Measurements from ENCODE around the gene LIN28A. TPM values are rescaled to one million over a fixed set of nuclear protein-coding genes. Genes with fewer than 3 reads are reported as not detected.

LIN28A gene
- total and polyA plus RNA-seq, 2 donors (not counting 1 experiment from before 2014, with no cell fraction given), result not detected

GRCh38 chr1:26429721-26430120 is 19.1 kb downstream of the LIN28A start:
- DNase-seq (no peak), ATAC-seq (ENCODE audit: low read depth) (no peak)
- Histone ChIP-seq H4K20me1 (ENCODE audit: control insufficient read depth, insufficient read depth, low read length, poor library complexity, severe bottlenecking) (no peaks in the 10 kb centered on the region), H3K27me3 (replicated peaks in 1 of 4; ENCODE audit: control extremely low read depth in 1 of 4, control insufficient read depth in 3 of 4, insufficient read depth in 4 of 4, low read length in 3 of 4) (peaks cover 0 to 6% (median 0%) of the 10 kb centered on the region in 4 experiments), H3K4me2 (replicated peaks; ENCODE audit: low read depth, low read length, poor library complexity, severe bottlenecking) (no peak overlapping the region), H3K36me3 (replicated peaks in 1 of 2; ENCODE audit: control extremely low read depth in 1 of 2, control insufficient read depth in 1 of 2, extremely low read depth in 1 of 2, insufficient read depth in 2 of 2, low read length in 1 of 2) (peaks cover 0 to 1% of the 10 kb centered on the region in 2 experiments), H3K4me1 (ENCODE audit: control insufficient read depth in 2 of 2, insufficient read depth in 2 of 2, low read length in 2 of 2) (peaks cover 15 to 21% of the 10 kb centered on the region in 2 donors), H2AFZ (ENCODE audit: insufficient read depth, low read depth, low read length, poor library complexity, severe bottlenecking) (no peak overlapping the region), H3K4me3 (ENCODE audit: control extremely low read depth in 1 of 5, extremely low read depth in 1 of 5, insufficient read depth in 1 of 5, low read depth in 2 of 5, low read length in 4 of 5) (no peak overlapping the region), H3K9ac (ENCODE audit: low read length) (no peak overlapping the region), H3K9me3 (ENCODE audit: control extremely low read depth in 1 of 3, control insufficient read depth in 2 of 3, insufficient read depth in 1 of 3, low read length in 2 of 3) (no peaks in the 10 kb centered on the region), H3K27ac (ENCODE audit: low read length in 2 of 2) (no peak overlapping the region), H3K79me2 (ENCODE audit: control insufficient read depth, insufficient read depth, low read length) (peaks cover 21% of the 10 kb centered on the region)
- TF ChIP-seq, protein P1, sequence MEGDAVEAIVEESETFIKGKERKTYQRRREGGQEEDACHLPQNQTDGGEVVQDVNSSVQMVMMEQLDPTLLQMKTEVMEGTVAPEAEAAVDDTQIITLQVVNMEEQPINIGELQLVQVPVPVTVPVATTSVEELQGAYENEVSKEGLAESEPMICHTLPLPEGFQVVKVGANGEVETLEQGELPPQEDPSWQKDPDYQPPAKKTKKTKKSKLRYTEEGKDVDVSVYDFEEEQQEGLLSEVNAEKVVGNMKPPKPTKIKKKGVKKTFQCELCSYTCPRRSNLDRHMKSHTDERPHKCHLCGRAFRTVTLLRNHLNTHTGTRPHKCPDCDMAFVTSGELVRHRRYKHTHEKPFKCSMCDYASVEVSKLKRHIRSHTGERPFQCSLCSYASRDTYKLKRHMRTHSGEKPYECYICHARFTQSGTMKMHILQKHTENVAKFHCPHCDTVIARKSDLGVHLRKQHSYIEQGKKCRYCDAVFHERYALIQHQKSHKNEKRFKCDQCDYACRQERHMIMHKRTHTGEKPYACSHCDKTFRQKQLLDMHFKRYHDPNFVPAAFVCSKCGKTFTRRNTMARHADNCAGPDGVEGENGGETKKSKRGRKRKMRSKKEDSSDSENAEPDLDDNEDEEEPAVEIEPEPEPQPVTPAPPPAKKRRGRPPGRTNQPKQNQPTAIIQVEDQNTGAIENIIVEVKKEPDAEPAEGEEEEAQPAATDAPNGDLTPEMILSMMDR (IDR thresholded peaks at IDR 0.05), result no peak
- no peak for TF ChIP-seq EZH2 (IDR thresholded peaks at IDR 0.05; ENCODE audit: borderline replicate concordance, insufficient read depth, low read depth, low read length, poor library complexity, severe bottlenecking)
- POLR2A ChIA-PET, result no interaction called here
- Mint-ChIP-seq H3K9me3 (ENCODE audit: insufficient read depth) (no peaks in the 10 kb centered on the region), H3K27me3 (peaks cover 10% of the 10 kb centered on the region), H3K27ac (no peak overlapping the region), H3K4me1 (peaks cover 20% of the 10 kb centered on the region), H3K4me3 (no peak overlapping the region)
- CTCF ChIA-PET, result interaction anchor here (1.1 to 1.6 kb wide), 2 partner anchors 10 to 13 kb away, joined by 3 to 16 read pairs; no protein-coding TSS in a partner anchor
- no CpG with 5 or more reads among the region's 2 CpGs for WGBS (ENCODE audit: insufficient coverage)
- intact Hi-C loops (cut with micrococcal nuclease), result loop anchor here (10.0 kb wide), 1 partner anchor 115 kb away; the partner anchor contains the start of gene CD52

DNA sequence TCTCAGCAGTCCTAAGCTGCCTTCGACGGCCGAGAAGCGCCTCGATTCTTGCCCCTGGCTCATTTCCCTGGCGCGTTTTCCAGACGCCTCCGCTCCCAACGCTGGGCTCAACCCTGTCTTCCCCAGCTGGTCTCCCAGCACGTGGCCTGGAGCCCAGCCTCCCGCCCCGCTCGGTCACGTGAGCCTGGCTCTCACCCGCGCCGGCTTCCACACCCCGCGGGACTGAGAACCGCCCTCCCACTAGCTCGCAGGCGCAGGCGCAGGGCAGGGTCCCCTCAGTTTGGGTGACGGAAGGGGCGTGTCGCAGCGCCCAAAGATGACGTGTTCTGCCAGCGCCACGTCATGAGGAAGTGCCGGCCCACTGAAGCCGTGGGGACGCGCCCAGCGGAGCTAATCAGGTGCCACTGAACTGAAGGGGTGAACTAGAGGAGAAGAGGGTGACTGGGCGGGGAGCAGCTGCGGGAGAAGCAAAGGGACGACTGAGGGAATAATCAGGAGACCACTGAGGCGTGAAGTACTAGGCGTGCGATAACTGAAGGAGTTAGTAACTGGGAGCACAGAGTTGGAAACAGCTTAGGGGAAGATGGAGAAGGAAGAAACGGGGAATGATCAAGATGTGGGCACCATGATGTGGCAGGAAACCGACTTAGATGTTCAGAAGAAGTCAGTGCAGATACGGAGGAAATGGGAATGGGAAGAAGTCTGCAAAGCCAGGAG is 21.5 kb downstream of the LIN28A start, which contains the start of gene DHDDS:
TSS of gene DHDDS (plus strand) at position 343 of the 717 bp plus-strand sequence. CDS start 625 bp downstream, outside the sequence.
- Histone ChIP-seq H3K4me3 (ENCODE audit: control extremely low read depth in 1 of 5, extremely low read depth in 1 of 5, insufficient read depth in 1 of 5, low read depth in 2 of 5, low read length in 4 of 5) (peak within 1 kb of the TSS; percentile 62 to 97 (median 77)), H3K27ac (ENCODE audit: low read length in 2 of 2) (peak within 1 kb of the TSS; percentile 61 to 86), H3K79me2 (ENCODE audit: control insufficient read depth, insufficient read depth, low read length) (peaks cover 35% of the 10 kb centered on the region), H3K36me3 (replicated peaks in 1 of 2; ENCODE audit: control extremely low read depth in 1 of 2, control insufficient read depth in 1 of 2, extremely low read depth in 1 of 2, insufficient read depth in 2 of 2, low read length in 1 of 2) (peaks cover 1 to 10% of the 10 kb centered on the region in 2 experiments), H4K20me1 (ENCODE audit: control insufficient read depth, insufficient read depth, low read length, poor library complexity, severe bottlenecking) (no peaks in the 10 kb centered on the region), H3K27me3 (replicated peaks in 1 of 4; ENCODE audit: control extremely low read depth in 1 of 4, control insufficient read depth in 3 of 4, insufficient read depth in 4 of 4, low read length in 3 of 4) (no peaks in the 10 kb centered on the region), H3K9ac (ENCODE audit: low read length) (peak within 1 kb of the TSS; percentile 67), H3K4me1 (ENCODE audit: control insufficient read depth in 2 of 2, insufficient read depth in 2 of 2, low read length in 2 of 2) (peaks cover 15 to 21% of the 10 kb centered on the region in 2 donors), H3K9me3 (ENCODE audit: control extremely low read depth in 1 of 3, control insufficient read depth in 2 of 3, insufficient read depth in 1 of 3, low read length in 2 of 3) (no peaks in the 10 kb centered on the region), H3K4me2 (replicated peaks; ENCODE audit: low read depth, low read length, poor library complexity, severe bottlenecking) (peak within 1 kb of the TSS; percentile 82), H2AFZ (ENCODE audit: insufficient read depth, low read depth, low read length, poor library complexity, severe bottlenecking) (peak within 1 kb of the TSS; percentile 91)
- TF ChIP-seq, protein P1 (IDR thresholded peaks at IDR 0.05), result no peak
- TF ChIP-seq EZH2 (IDR thresholded peaks at IDR 0.05; ENCODE audit: borderline replicate concordance, insufficient read depth, low read depth, low read length, poor library complexity, severe bottlenecking), result no peak
- peak; percentile 99 for DNase-seq
- WGBS (ENCODE audit: insufficient coverage), result 1% methylated on average over 45 of the region's 45 CpGs
- CTCF ChIA-PET, result interaction anchor here (0.6 to 3.4 kb wide), 8 partner anchors 15 to 262 kb away, joined by 3 to 23 read pairs (median 6); partner anchors contain the start of genes CEP85, HMGN2 and ZNF593
- peak within 1 kb of the TSS; percentile 93 for H3K27ac Mint-ChIP-seq
- H3K4me1 Mint-ChIP-seq, result peaks cover 20% of the 10 kb centered on the region
- intact Hi-C loops (cut with micrococcal nuclease), result loop anchor here (1.0 to 10.0 kb wide), 8 partner anchors 24 to 434 kb away; partner anchors contain the start of genes CD52, CEP85, HMGN2 and PAFAH2
- H3K9me3 Mint-ChIP-seq (ENCODE audit: insufficient read depth), result no peaks in the 10 kb centered on the region
- ATAC-seq (ENCODE audit: low read depth), result peak; percentile 97
- H3K4me3 Mint-ChIP-seq, result peak within 1 kb of the TSS; percentile 95
- no peaks in the 10 kb centered on the region for H3K27me3 Mint-ChIP-seq
- POLR2A ChIA-PET, result interaction anchor here (1.0 to 2.4 kb wide), 5 partner anchors 40 to 1293 kb away, joined by 3 to 18 read pairs (median 4); partner anchors contain the start of gene HMGN2

Data from B cell (primary cell).